Measurements from ENCODE around the gene BEST4.
A peak's percentile ranks its signal among the peaks of the same experiment; 100 is the strongest.

BEST4 gene

DNA sequence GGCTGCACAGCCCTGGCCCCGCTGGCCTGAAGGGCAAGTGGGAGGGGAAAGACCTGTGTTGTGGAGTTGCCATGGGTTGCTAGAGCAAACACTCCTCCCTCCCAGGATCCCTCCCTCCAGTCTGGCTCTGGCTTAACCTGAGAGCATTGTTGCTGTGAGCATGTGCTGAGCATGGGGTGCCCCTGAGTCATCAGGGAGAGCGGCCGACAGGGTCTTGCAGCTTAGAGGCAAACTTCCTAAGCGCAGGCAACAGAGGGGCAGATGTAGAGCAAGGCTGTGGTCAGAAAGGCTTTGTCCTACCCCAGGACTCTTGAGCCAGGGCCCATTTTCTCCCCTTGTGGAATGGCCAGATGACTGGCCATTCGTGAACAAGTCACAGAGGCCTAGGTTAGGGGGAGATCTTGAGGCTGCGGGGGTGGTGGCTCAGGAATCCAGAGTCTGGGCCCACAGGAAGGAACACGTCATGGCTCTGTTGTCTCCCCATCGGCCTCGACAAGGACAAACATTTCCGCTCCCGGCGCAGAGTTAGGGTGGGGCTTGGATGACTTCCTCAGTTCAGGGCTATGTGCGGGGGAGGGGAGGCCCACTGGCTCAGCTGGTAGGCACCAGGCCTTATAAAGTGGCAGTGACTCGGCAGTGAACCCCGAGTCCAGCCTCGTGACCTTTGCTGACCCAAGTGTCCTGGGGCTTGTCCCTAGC lies 19.5 kb upstream of the BEST4 start:
- H3K36me3 ChIP-seq (ENCODE audit: control insufficient read depth, insufficient read depth, low read length): peaks cover 10% of the 10 kb centered on the region; the same call in 1 of the 2 replicates
- no peak overlapping the region for H3K4me3 ChIP-seq (ENCODE audit: low read length)
- H3K9me3 ChIP-seq (ENCODE audit: control insufficient read depth, insufficient read depth, low read length): no peaks in the 10 kb centered on the region
- peak overlapping the region; percentile 1 for H3K27ac ChIP-seq (ENCODE audit: low read length)
- H3K4me1 ChIP-seq (ENCODE audit: control insufficient read depth, insufficient read depth, low read length): peaks cover 18% of the 10 kb centered on the region
- WGBS (ENCODE audit: insufficient coverage, insufficient read length): no CpG with 5 or more reads among the region's 16 CpGs
- no peak for DNase-seq (ENCODE audit: low read depth, low spot score)
- H3K27me3 ChIP-seq (ENCODE audit: control insufficient read depth, insufficient read depth, low read length): no peaks in the 10 kb centered on the region

- DNase-seq (ENCODE audit: low read depth, low spot score): no peak
- Histone ChIP-seq H3K9me3 (ENCODE audit: control insufficient read depth, insufficient read depth, low read length) (no peaks in the 10 kb centered on the region), H3K4me1 (ENCODE audit: control insufficient read depth, insufficient read depth, low read length) (peaks cover 18% of the 10 kb centered on the region), H3K4me3 (ENCODE audit: low read length) (no peak within 1 kb of the TSS), H3K27me3 (ENCODE audit: control insufficient read depth, insufficient read depth, low read length) (no peaks in the 10 kb centered on the region), H3K27ac (ENCODE audit: low read length) (peak within 1 kb of the TSS; percentile 1), H3K36me3 (ENCODE audit: control insufficient read depth, insufficient read depth, low read length) (peaks cover 10% of the 10 kb centered on the region; the same call in 1 of the 2 replicates)
- WGBS (ENCODE audit: insufficient coverage, insufficient read length): no CpG with 5 or more reads among the region's 7 CpGs
These were observed 18.9 kb upstream of the BEST4 start, which contains the start of gene DYNLT4 for GRCh38 chr1:44806704-44807363. Gene DYNLT4 (minus strand): TSS chr1:44807351. CDS start chr1:44806668, 683 bp downstream.

GRCh38 chr1:44806025-44806703 lies 18.2 kb upstream of the BEST4 start:
- Histone ChIP-seq H3K4me1 (ENCODE audit: control insufficient read depth, insufficient read depth, low read length) (peaks cover 18% of the 10 kb centered on the region), H3K36me3 (ENCODE audit: control insufficient read depth, insufficient read depth, low read length) (peaks cover 10% of the 10 kb centered on the region; the same call in 1 of the 2 replicates), H3K9me3 (ENCODE audit: control insufficient read depth, insufficient read depth, low read length) (no peaks in the 10 kb centered on the region), H3K27me3 (ENCODE audit: control insufficient read depth, insufficient read depth, low read length) (no peaks in the 10 kb centered on the region), H3K27ac (ENCODE audit: low read length) (no peak overlapping the region), H3K4me3 (ENCODE audit: low read length) (no peak overlapping the region)
- no peak for DNase-seq (ENCODE audit: low read depth, low spot score)
- no CpG with 5 or more reads among the region's 70 CpGs for WGBS (ENCODE audit: insufficient coverage, insufficient read length)

- Histone ChIP-seq H3K4me3 (ENCODE audit: low read length) (no peak overlapping the region), H3K4me1 (ENCODE audit: control insufficient read depth, insufficient read depth, low read length) (peaks cover 21% of the 10 kb centered on the region), H3K27me3 (ENCODE audit: control insufficient read depth, insufficient read depth, low read length) (no peaks in the 10 kb centered on the region), H3K36me3 (ENCODE audit: control insufficient read depth, insufficient read depth, low read length) (peaks cover 10% of the 10 kb centered on the region; the same call in 1 of the 2 replicates), H3K27ac (ENCODE audit: low read length) (no peak overlapping the region), H3K9me3 (ENCODE audit: control insufficient read depth, insufficient read depth, low read length) (no peaks in the 10 kb centered on the region)
- DNase-seq (ENCODE audit: low read depth, low spot score): no peak
- no CpG with 5 or more reads among the region's 20 CpGs for WGBS (ENCODE audit: insufficient coverage, insufficient read length)
These were observed 17.5 kb upstream of the BEST4 start for GRCh38 chr1:44805311-44806024.

DNA sequence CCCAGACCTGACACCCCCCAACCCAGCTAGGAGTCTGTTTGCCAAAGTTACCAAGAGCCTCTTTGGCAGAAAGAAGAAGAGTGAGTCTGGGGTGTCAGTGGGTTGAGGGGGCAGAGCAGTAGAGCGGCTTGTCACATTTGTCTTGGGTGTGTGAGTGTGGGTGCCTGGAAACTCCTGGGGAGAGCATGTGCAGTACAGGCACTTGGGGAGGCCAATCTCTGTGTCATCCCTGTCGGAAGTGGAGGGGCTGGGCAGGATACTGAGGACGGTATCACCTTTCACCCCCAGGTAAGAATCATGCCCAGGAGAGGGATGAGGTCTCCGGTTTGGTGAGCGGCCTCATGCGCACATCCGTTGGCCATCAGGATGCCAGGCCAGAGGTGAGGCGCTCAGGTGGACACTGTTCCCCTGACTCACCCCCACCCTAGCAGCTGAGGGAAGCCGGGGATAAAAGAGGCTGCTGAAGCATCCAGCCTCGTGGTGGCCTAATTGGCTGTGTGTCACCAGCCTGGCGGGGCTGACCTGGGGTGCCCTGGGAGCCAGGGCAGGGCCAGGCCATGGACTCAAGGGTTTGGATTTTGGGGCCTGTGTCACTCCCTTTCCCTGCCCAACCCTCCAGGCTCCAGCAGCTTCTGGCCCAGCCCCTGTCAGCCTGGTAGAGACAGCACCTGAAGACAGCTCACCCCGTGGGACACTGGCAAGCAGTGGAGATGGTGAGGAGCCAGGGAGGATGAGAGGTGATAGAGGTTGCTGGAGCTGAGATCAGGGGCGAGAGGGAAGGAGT lies 15.5 kb upstream of the BEST4 start:
- peaks cover 10% of the 10 kb centered on the region; the same call in 1 of the 2 replicates for H3K36me3 ChIP-seq (ENCODE audit: control insufficient read depth, insufficient read depth, low read length)
- H3K27me3 ChIP-seq (ENCODE audit: control insufficient read depth, insufficient read depth, low read length): no peaks in the 10 kb centered on the region
- no peak overlapping the region for H3K4me3 ChIP-seq (ENCODE audit: low read length)
- no peak for DNase-seq (ENCODE audit: low read depth, low spot score)
- no peak overlapping the region for H3K27ac ChIP-seq (ENCODE audit: low read length)
- H3K4me1 ChIP-seq (ENCODE audit: control insufficient read depth, insufficient read depth, low read length): peaks cover 16% of the 10 kb centered on the region
- WGBS (ENCODE audit: insufficient coverage, insufficient read length): no CpG with 5 or more reads among the region's 13 CpGs
- H3K9me3 ChIP-seq (ENCODE audit: control insufficient read depth, insufficient read depth, low read length): no peaks in the 10 kb centered on the region

- Histone ChIP-seq H3K9me3 (ENCODE audit: control insufficient read depth, insufficient read depth, low read length) (no peaks in the 10 kb centered on the region), H3K4me1 (ENCODE audit: control insufficient read depth, insufficient read depth, low read length) (peaks cover 12% of the 10 kb centered on the region), H3K36me3 (ENCODE audit: control insufficient read depth, insufficient read depth, low read length) (peaks cover 10% of the 10 kb centered on the region; the same call in 1 of the 2 replicates), H3K27me3 (ENCODE audit: control insufficient read depth, insufficient read depth, low read length) (no peaks in the 10 kb centered on the region), H3K27ac (ENCODE audit: low read length) (no peak overlapping the region), H3K4me3 (ENCODE audit: low read length) (no peak overlapping the region; the same call in 1 of the 2 replicates)
- no peak for DNase-seq (ENCODE audit: low read depth, low spot score)
- no CpG with 5 or more reads among the region's 9 CpGs for WGBS (ENCODE audit: insufficient coverage, insufficient read length)
These were observed 15.0 kb upstream of the BEST4 start for GRCh38 chr1:44803062-44803311.

DNA sequence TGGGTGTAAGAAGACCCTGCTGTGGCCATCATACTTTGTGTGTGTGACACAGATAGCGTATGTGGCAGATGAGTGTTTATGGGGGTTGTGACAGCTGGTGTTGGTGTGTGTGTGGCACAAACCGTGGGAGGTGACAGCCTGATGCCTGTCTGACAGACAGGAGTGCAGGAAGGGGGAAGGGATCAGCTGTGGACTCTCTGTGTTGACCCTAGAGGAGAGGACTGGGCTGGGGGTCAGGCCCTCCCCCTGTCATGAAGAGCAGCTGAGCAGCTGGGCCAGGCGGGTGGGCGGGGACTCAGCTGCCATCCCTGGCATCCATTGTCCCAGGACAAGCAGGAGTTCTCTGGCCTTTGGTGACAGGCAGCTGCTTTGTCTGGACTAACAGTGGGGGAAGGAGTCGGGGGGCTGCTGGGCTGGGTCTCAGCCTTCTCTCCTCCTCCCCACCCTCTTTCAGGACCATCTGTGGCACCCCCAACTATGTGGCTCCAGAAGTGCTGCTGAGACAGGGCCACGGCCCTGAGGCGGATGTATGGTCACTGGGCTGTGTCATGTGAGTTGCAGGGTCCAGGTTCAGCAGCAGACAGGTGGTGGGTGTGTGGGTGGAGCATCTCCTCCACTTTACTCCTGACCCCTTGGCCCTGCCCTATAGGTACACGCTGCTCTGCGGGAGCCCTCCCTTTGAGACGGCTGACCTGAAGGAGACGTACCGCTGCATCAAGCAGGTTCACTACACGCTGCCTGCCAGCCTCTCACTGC lies 14.5 kb upstream of the BEST4 start:
- WGBS (ENCODE audit: insufficient coverage, insufficient read length): no CpG with 5 or more reads among the region's 13 CpGs
- H3K4me1 ChIP-seq (ENCODE audit: control insufficient read depth, insufficient read depth, low read length): peaks cover 7% of the 10 kb centered on the region
- H3K27me3 ChIP-seq (ENCODE audit: control insufficient read depth, insufficient read depth, low read length): no peaks in the 10 kb centered on the region
- no peaks in the 10 kb centered on the region for H3K9me3 ChIP-seq (ENCODE audit: control insufficient read depth, insufficient read depth, low read length)
- H3K4me3 ChIP-seq (ENCODE audit: low read length): no peak overlapping the region; the same call in 1 of the 2 replicates
- H3K36me3 ChIP-seq (ENCODE audit: control insufficient read depth, insufficient read depth, low read length): peaks cover 10% of the 10 kb centered on the region; the same call in 1 of the 2 replicates
- DNase-seq (ENCODE audit: low read depth, low spot score): no peak
- H3K27ac ChIP-seq (ENCODE audit: low read length): no peak overlapping the region

- Histone ChIP-seq H3K4me1 (ENCODE audit: control insufficient read depth, insufficient read depth, low read length) (peaks cover 5% of the 10 kb centered on the region), H3K4me3 (ENCODE audit: low read length) (no peak overlapping the region), H3K27ac (ENCODE audit: low read length) (no peak overlapping the region), H3K36me3 (ENCODE audit: control insufficient read depth, insufficient read depth, low read length) (peaks cover 10% of the 10 kb centered on the region; the same call in 1 of the 2 replicates), H3K9me3 (ENCODE audit: control insufficient read depth, insufficient read depth, low read length) (no peaks in the 10 kb centered on the region), H3K27me3 (ENCODE audit: control insufficient read depth, insufficient read depth, low read length) (no peaks in the 10 kb centered on the region)
- DNase-seq (ENCODE audit: low read depth, low spot score): no peak
- WGBS (ENCODE audit: insufficient coverage, insufficient read length): no CpG with 5 or more reads among the region's 13 CpGs
These were observed 13.7 kb upstream of the BEST4 start for GRCh38 chr1:44801491-44802305.

Data from iPS DF 6.9 (cell line).